HL-60 (cell line): ENCODE data around the gene SERPINA1.

Experiments
- CTCF ChIP-seq: IDR thresholded peaks from one replicate; pipeline ENCODE4 v1.5.1; 2011; ENCODE audit warnings: low read length, control low read depth, inconsistent platforms; ENCODE audit not compliant: insufficient read depth
- GABPA ChIP-seq: IDR thresholded peaks from 2 replicates; pipeline ENCODE4 v1.6.1; 2012; ENCODE audit warnings: low read depth
- POLR2AphosphoS5 ChIP-seq: IDR thresholded peaks from 2 replicates; pipeline ENCODE4 v1.6.1; 2012; ENCODE audit warnings: low read depth
- TF ChIP-seq, protein P1 (sequence below): IDR thresholded peaks from 2 replicates; pipeline ENCODE4 v1.6.1; 2012; ENCODE audit warnings: low read depth; ENCODE audit not compliant: insufficient replicate concordance

DNA sequence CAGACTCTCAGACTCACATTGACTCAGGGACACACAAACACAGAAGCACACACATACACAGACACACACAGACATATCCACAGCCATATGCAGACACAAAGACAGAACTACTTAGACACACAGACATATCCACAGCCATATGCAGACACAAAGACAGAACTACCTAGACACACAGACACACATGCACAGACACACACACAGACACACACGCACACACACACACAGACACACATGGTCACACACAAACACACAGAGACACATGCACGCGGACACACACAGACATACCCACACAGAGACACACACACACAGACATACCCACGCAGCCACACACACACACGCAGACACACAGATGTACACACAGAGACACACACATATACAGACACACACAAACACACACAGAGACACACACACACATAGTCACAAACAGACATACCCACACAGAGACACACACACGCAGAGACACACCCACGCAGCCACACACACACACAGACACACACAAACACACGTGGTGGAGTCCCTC, 25.7 kb downstream of the SERPINA1 start:
- TF ChIP-seq POLR2AphosphoS5 (no peak), CTCF (no peak), GABPA (no peak)
- TF ChIP-seq, protein P1, sequence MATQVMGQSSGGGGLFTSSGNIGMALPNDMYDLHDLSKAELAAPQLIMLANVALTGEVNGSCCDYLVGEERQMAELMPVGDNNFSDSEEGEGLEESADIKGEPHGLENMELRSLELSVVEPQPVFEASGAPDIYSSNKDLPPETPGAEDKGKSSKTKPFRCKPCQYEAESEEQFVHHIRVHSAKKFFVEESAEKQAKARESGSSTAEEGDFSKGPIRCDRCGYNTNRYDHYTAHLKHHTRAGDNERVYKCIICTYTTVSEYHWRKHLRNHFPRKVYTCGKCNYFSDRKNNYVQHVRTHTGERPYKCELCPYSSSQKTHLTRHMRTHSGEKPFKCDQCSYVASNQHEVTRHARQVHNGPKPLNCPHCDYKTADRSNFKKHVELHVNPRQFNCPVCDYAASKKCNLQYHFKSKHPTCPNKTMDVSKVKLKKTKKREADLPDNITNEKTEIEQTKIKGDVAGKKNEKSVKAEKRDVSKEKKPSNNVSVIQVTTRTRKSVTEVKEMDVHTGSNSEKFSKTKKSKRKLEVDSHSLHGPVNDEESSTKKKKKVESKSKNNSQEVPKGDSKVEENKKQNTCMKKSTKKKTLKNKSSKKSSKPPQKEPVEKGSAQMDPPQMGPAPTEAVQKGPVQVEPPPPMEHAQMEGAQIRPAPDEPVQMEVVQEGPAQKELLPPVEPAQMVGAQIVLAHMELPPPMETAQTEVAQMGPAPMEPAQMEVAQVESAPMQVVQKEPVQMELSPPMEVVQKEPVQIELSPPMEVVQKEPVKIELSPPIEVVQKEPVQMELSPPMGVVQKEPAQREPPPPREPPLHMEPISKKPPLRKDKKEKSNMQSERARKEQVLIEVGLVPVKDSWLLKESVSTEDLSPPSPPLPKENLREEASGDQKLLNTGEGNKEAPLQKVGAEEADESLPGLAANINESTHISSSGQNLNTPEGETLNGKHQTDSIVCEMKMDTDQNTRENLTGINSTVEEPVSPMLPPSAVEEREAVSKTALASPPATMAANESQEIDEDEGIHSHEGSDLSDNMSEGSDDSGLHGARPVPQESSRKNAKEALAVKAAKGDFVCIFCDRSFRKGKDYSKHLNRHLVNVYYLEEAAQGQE: no peak
